Measurements from ENCODE around the gene GRIN3B. TPM values are rescaled to one million over a fixed set of nuclear protein-coding genes. Genes with fewer than 3 reads are reported as not detected.
A peak's percentile ranks its signal among the peaks of the same experiment; 100 is the strongest.

GRIN3B gene
- total and polyA plus RNA-seq, 9 of the 15 experiments (the other 6 are each of a cell fraction or from before 2014, with no cell fraction given) = 0.06 to 0.95 (median 0.19) TPM; not detected in 6

GRCh38 chr19:976476-976875, 23.7 kb upstream of the GRIN3B start:
- POLR2A ChIA-PET = interaction anchor here (0.6 to 1.5 kb wide), 4 partner anchors 8 to 177 kb away, joined by 3 to 6 read pairs (median 6); partner anchors contain the start of gene WDR18

More at GRCh38 chr19:976476-976875, 23.7 kb upstream of the GRIN3B start:
- BruUV-seq (replicated peaks) = no TSS peak
- ATAC-seq (no peak), FAIRE-seq (no peak), DNase-seq (ENCODE audit: extremely low read depth in 1 of 4, low spot score in 3 of 4) (no peak)
- no peaks in the 10 kb centered on the region for H3K9me1 ChIP-seq (ENCODE audit: control insufficient read depth, insufficient read depth, low read length)
- H2AFZ ChIP-seq (ENCODE audit: low read depth, low read length) = no peak overlapping the region
- no peak overlapping the region for H3K9ac ChIP-seq (ENCODE audit: insufficient read depth in 1 of 2, low read depth in 2 of 2, low read length in 2 of 2)
- CTCF ChIA-PET (ENCODE audit: low intra/inter-chr PET ratio) = no interaction called here
- TF ChIP-seq TCF7 (IDR thresholded peaks at IDR 0.05; ENCODE audit: borderline replicate concordance) = no peak
- TF ChIP-seq ZBTB33 (CRISPR knock-in tag; IDR thresholded peaks at IDR 0.05) = 0 out of 2 replicates have a peak, but pooled peaks have one; percentile 26
- no peaks in the 10 kb centered on the region for H4K20me1 ChIP-seq (replicated peaks; ENCODE audit: control insufficient read depth, insufficient read depth, low read length)
- intact Hi-C loops (cut with micrococcal nuclease) = no loop called here
- no peak overlapping the region for H3K4me2 ChIP-seq (ENCODE audit: insufficient read depth, low read length)
- in situ Hi-C loops (cut with MboI) = no loop called here
- H3K79me2 ChIP-seq (ENCODE audit: control insufficient read depth, insufficient read depth, low read length) = peaks cover 10% of the 10 kb centered on the region
- no peak overlapping the region for H3K4me3 ChIP-seq
- H3K27me3 ChIP-seq (ENCODE audit: control insufficient read depth in 2 of 2, insufficient read depth in 2 of 2, low read length in 2 of 2) = no peaks in the 10 kb centered on the region
- H3K27ac ChIP-seq (ENCODE audit: extremely low read depth, low read depth, low read length) = no peak overlapping the region
- H3K4me1 ChIP-seq (replicated peaks in 1 of 2; ENCODE audit: control insufficient read depth in 2 of 2, insufficient read depth in 2 of 2, low read length in 2 of 2) = peaks cover 14 to 66% of the 10 kb centered on the region in 2 experiments
- no peaks in the 10 kb centered on the region; the same call in 1 of the 2 replicates for H3K9me3 ChIP-seq (replicated peaks; ENCODE audit: control insufficient read depth, insufficient read depth, low read depth, low read length)
- WGBS (ENCODE audit: insufficient coverage, low coverage, missing lambda C conversion rate) = 82% methylated on average over 6 of the region's 10 CpGs
- peaks cover 23% of the 10 kb centered on the region; the same call in 1 of the 3 replicates for H3K36me3 ChIP-seq (ENCODE audit: control insufficient read depth, insufficient read depth, low read length)

Data from K562 (cell line).